Endodermal cell (in vitro differentiated cells): Measurements from ENCODE around the gene ALDH3B1. TPM values are rescaled to one million over a fixed set of nuclear protein-coding genes. Genes with fewer than 3 reads are reported as not detected.

Source experiments
- DNase-seq: peaks from one replicate; pipeline ENCODE4 v3.0.0-alpha.2; 2017
- H3K27ac ChIP-seq: 2 replicates; pipeline ENCODE4 v1.5.1; 2013; ENCODE audit warnings: mild to moderate bottlenecking, low read depth, low read length, moderate library complexity
- H3K27me3 ChIP-seq: 2 replicates; pipeline ENCODE4 v1.6.1; 2013; ENCODE audit warnings: mild to moderate bottlenecking, low read length, moderate library complexity; ENCODE audit not compliant: insufficient read depth, control insufficient read depth, poor library complexity, severe bottlenecking
- H3K36me3 ChIP-seq: 2 replicates; pipeline ENCODE4 v1.7.0; 2013; ENCODE audit warnings: mild to moderate bottlenecking, low read length, moderate library complexity; ENCODE audit not compliant: control insufficient read depth, insufficient read depth
- H3K4me1 ChIP-seq: one replicate; pipeline ENCODE4 v1.7.0; 2013; ENCODE audit warnings: low read length; ENCODE audit not compliant: control insufficient read depth, insufficient read depth
- H3K4me3 ChIP-seq: 2 replicates; pipeline ENCODE4 v1.5.1; 2013; ENCODE audit warnings: mild to moderate bottlenecking, low read length, moderate library complexity
- H3K9ac ChIP-seq: 2 replicates; pipeline ENCODE4 v1.6.1; 2013; ENCODE audit warnings: mild to moderate bottlenecking, low read length, moderate library complexity; ENCODE audit not compliant: poor library complexity, severe bottlenecking; ENCODE audit errors: extremely low read depth
- H3K9me3 ChIP-seq: 2 replicates; pipeline ENCODE4 v1.6.1; 2013; ENCODE audit warnings: mild to moderate bottlenecking, low read length, moderate library complexity; ENCODE audit not compliant: control insufficient read depth
- H3K27ac Mint-ChIP-seq: 2 replicates; pipeline ENCODE4 v1.8.0; 2020; ENCODE audit warnings: mixed read lengths
- H3K27me3 Mint-ChIP-seq: 2 replicates; pipeline ENCODE4 v1.8.0; 2021; ENCODE audit warnings: mild to moderate bottlenecking, mixed read lengths; ENCODE audit not compliant: insufficient read depth
- H3K36me3 Mint-ChIP-seq: 2 replicates; pipeline ENCODE4 v1.8.0; 2020; ENCODE audit warnings: low read depth, mixed read lengths
- H3K4me1 Mint-ChIP-seq: 2 replicates; pipeline ENCODE4 v1.8.0; 2020; ENCODE audit warnings: mixed read lengths
- H3K4me3 Mint-ChIP-seq: 2 replicates; pipeline ENCODE4 v1.8.0; 2020; ENCODE audit warnings: mild to moderate bottlenecking, moderate library complexity, mixed read lengths
- H3K9me3 Mint-ChIP-seq: 2 replicates; pipeline ENCODE4 v1.8.0; 2020; ENCODE audit warnings: mild to moderate bottlenecking, mixed read lengths
- CTCF ChIP-seq: fragments of 200-600 bp; sonication (generic); conservative IDR thresholded peaks from 2 replicates; pipeline ENCODE4 v1.5.0; 2021; ENCODE audit warnings: antibody characterized with exemption, mild to moderate bottlenecking
- WGBS, 2 experiments: methylation state at CpG; one replicate each; pipeline versions ENCODE4 v1.1.5 to v1.1.7; 2013; ENCODE audit warnings: missing lambda C conversion rate in 2 of 2, mixed read lengths in 1 of 2; ENCODE audit not compliant: insufficient coverage in 1 of 2, insufficient read length in 1 of 2; 5-methylcytosine and 5-hydroxymethylcytosine counted together
- total RNA-seq, 2 donors: library from RNA; stranded (reverse); fragmentation: NEBNext Ultra II Directional in 1 of 2; extraction: Animal tissue kit (Norgen Biotek cat#: 25700) in 1 of 2; gene quantifications; 2 replicates in 1 of 2; 3 replicates in 1 of 2; pipeline ENCODE4 v1.2.1, GENCODE V29; 2021

ALDH3B1 gene
- total RNA-seq, 2 donors from 2014 or later, result 0.11 TPM; not detected in 1

GRCh38 chr11:68052137-68052873 lies 42.2 kb downstream of the ALDH3B1 start:
- H3K4me3 Mint-ChIP-seq, result no peak overlapping the region
- TF ChIP-seq CTCF, result no peak
- peaks cover 16% of the 10 kb centered on the region for H3K36me3 Mint-ChIP-seq
- H3K4me1 Mint-ChIP-seq, result peaks cover 6% of the 10 kb centered on the region
- Histone ChIP-seq H3K27me3 (no peaks in the 10 kb centered on the region), H3K4me3 (no peak overlapping the region), H3K4me1 (no peaks in the 10 kb centered on the region), H3K9me3 (no peaks in the 10 kb centered on the region), H3K9ac (no peak overlapping the region), H3K36me3 (no peaks in the 10 kb centered on the region), H3K27ac (no peak overlapping the region)
- no peaks in the 10 kb centered on the region for H3K27me3 Mint-ChIP-seq
- H3K27ac Mint-ChIP-seq, result no peak overlapping the region
- WGBS, 2 experiments, result 94% methylated on average over 7 to 15 of the region's 15 CpGs
- no peaks in the 10 kb centered on the region for H3K9me3 Mint-ChIP-seq
- no peak for DNase-seq

GRCh38 chr11:68053117-68053516 lies 43.0 kb downstream of the ALDH3B1 start:
- WGBS, 2 experiments, result 88 to 90% methylated on average over 9 of the region's 9 CpGs
- Mint-ChIP-seq H3K27me3 (no peaks in the 10 kb centered on the region), H3K27ac (no peak overlapping the region), H3K4me3 (no peak overlapping the region), H3K4me1 (peaks cover 6% of the 10 kb centered on the region), H3K36me3 (peaks cover 22% of the 10 kb centered on the region), H3K9me3 (no peaks in the 10 kb centered on the region)
- Histone ChIP-seq H3K36me3 (peaks cover 7% of the 10 kb centered on the region), H3K9ac (no peak overlapping the region), H3K27ac (no peak overlapping the region), H3K4me1 (no peaks in the 10 kb centered on the region), H3K4me3 (no peak overlapping the region), H3K9me3 (no peaks in the 10 kb centered on the region), H3K27me3 (no peaks in the 10 kb centered on the region)
- peak; percentile 59 for DNase-seq
- TF ChIP-seq CTCF, result no peak

- Mint-ChIP-seq H3K4me3 (no peak overlapping the region), H3K36me3 (peaks cover 33% of the 10 kb centered on the region)
These were observed 44.1 kb downstream of the ALDH3B1 start for GRCh38 chr11:68053981-68054812.

More at GRCh38 chr11:68053981-68054812, 44.1 kb downstream of the ALDH3B1 start:
- Histone ChIP-seq H3K4me1 (no peaks in the 10 kb centered on the region), H3K27ac (no peak overlapping the region), H3K4me3 (no peak overlapping the region), H3K36me3 (peaks cover 16% of the 10 kb centered on the region), H3K27me3 (no peaks in the 10 kb centered on the region), H3K9ac (no peak overlapping the region), H3K9me3 (no peaks in the 10 kb centered on the region)
- DNase-seq, result peak; percentile 54
- Mint-ChIP-seq H3K9me3 (no peaks in the 10 kb centered on the region), H3K27ac (no peak overlapping the region), H3K4me1 (peaks cover 6% of the 10 kb centered on the region), H3K27me3 (no peaks in the 10 kb centered on the region)
- WGBS, 2 experiments, result 96 to 97% methylated on average over 8 to 11 of the region's 11 CpGs
- no peak for TF ChIP-seq CTCF
